DMS153 (cell line): ENCODE data around the gene LRRC15.

Experiments used
- DNase-seq: peaks from one replicate; lab custom pipeline; 2025; lab: John Stamatoyannopoulos, UW

LRRC15 gene

DNA sequence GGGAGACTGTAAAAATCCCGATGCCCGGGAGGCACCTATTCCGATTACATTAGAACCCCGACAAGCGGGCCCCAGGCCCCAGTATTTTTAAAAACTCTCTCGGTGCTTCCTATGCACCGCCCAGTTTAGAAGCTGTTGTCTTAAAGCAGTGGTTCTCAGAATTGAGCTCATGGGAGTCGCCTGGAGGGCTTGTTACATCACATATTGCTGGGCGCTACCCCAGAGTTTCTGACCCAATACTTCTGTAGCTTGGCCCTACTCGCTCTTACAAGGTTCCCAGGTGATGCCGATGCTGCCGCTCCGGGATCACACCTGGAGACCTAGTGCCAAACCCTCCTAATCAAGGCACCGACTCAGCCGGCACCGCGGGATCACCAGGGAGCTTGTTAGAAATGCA is 53.6 kb downstream of the LRRC15 start:
- DNase-seq: no peak

DNA sequence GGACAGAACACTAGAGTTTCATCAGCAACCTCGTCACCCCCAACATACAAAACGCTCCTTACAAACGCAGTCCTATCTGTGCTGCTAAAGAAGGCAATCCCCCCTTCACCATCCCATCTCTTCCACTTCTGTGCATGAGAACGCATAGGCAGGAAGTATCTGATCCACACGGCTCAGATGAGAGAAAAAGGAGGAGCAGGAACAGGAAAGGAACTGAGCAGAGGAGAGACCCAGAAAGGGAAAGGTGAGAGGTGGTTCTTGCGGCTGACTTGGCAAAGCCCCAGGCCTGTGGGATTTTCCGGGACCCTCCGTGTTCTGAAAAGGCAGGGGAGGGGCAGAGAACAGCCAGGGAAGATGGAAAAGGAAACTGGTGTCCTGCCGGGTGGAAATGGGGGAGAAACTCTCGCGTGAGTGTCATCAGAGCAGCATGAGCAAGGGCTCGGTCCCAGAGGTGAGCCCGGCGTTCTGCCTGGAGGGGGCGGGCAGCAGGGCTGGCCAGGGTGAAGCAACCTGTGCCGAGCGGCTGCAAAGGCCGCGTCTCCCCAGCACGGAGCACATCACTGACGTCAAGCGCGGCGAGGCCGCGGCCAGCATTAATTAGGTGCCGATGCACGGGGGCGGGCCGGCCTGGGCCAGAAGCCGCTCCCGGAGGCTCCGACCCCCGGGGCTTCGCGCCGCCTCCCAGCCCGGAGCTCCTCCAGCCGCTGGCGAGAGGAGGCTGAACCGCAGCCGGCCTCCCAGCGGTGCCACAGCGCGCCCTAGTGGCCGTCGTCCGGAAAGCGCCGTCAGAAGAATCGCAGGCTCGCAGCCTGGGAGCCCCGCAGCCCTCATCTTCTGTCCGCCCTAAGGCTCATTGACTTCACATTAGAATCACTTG is 54.2 kb downstream of the LRRC15 start:
- DNase-seq: peak; percentile 76

DNA sequence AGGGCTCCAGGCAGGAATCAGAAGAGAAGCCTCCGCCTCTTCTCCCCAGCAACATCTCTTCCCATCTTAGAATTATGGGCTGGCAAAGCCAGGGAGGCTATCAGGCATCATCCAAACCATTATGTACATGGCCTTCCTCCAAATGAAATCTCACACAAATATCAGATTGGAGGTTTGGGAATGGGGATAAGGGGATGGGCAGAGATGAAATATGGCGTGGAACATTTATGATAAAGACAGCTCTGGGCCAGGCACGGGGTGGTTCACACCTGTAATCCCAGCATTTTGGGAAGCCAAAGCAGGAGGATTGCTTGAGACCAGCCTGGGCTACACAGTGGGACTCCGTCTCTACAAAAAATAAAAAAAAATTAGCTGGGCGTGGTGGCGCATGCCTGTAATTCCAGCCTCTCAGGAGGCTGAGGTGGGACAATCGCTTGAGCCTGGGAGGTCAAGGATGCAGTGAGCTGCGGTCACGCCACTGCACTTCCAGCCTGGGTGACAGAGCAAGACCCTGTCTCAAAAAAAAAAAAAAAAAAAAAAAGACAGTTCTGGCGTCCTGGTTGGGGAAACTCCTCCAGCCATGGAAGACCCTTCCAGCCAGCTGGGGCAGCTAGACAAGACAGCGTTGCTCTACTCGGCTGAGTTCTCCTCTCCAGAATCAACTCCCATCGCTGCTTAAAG is 55.0 kb downstream of the LRRC15 start:
- DNase-seq: no peak

DNA sequence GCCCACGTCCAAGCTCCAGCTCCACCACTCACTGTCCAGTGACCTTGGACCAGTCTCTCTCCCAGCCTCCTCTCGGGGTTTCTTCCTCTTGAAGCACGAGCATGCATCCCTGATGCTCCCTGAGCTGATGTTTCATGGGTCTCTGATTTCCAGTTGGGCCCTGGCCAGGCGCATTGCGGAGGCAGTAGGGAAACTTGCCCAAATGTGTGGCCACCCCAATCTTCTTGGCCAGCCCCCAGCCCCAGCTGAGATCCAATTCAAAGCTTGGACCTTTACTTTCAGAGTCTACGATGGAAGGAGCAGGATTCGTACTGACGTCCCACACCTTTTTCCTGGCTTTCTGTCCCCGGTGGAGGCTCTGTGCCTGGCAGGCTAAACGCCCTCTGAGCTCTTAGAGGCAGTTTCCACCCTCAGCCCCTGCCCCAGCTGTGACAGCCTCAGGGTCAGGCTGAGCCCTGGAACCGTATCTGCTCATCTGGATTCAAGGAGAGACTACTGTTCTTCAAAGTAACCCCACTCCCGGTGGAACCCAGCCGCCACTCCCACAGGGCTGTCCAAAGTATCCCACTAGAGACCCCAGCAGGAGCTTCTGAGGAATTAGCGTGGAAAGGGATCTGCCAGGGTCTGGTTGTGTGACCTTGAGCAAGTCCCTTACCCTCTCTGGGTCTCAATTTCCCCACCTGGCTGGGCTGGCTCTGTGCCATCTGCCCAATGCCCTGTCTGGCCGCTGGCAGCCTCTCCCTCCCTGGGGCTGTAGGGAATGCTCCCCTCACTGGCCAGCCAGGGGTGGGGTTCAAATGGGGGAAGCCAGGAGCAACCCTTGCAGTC is 55.8 kb downstream of the LRRC15 start:
- no peak for DNase-seq

DNA sequence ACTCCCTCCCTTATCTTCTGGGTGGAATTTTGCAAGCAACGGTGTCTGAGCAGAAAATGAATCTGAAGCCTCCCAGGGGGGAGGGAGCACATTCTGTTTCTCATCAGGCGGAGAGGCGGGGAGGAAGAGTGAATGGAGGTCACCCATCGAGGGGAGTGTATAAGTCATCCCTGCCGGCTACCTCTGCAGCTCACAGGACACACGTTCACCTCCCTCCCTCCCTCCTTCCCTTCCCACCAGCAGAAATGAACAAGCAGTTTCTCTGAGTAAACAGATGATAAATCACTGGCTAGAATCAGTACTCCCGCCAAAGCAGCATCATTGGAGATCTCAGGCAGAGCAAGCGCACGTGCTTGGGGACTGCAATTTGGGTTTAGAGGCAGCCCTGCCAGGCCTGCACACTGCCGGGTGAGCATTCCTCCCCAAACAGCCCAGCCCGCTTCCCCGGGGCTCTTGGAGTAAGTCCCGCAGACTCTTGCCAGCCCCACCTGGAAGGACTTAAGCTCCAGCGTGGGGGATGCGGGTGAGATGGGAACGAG is 56.7 kb downstream of the LRRC15 start:
- DNase-seq: peak; percentile 55

DNA sequence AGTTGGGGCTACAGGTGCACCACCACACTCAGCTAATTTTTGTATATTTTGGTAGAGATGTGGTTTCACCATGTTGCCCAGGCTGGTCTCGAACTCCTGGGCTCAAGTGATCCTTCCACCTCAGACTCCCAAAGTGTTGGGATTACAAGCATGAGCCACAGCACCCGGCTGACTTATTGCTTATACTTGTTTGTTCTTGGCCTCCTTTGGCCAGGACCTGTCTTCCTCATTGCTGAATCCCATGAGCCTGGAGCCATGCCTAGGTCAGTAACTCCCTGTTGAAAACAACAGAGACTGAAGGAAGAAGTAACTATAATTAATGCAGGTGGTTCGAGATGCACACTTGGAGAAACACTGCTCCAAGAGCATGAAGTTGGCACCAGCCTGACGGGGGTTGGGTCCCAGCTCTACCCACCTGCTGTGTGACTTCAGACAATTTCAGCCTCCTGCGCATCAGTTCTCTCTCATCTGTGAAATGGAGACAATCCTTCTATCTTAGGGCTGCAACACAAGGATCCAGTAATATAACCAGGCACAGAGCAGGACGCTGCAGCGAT is 57.3 kb downstream of the LRRC15 start:
- no peak for DNase-seq

DNA sequence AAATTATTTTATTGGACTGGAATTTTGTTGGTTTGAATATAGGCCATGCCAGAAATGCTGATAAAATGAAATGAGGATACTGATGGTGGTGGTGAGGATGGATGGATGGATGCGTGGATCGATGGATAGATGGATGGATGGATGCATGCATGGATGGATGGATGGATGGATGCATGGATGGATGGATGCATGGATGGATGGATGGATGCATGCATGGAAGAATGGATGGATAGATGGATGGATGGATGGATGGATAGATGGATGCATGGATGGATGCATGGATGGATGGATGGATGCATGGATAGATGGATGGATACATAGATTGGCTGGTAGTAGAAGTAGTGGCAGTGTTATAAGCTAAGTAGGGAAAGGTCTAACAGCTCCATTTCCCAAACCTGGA is 58.5 kb downstream of the LRRC15 start:
- no peak for DNase-seq

DNA sequence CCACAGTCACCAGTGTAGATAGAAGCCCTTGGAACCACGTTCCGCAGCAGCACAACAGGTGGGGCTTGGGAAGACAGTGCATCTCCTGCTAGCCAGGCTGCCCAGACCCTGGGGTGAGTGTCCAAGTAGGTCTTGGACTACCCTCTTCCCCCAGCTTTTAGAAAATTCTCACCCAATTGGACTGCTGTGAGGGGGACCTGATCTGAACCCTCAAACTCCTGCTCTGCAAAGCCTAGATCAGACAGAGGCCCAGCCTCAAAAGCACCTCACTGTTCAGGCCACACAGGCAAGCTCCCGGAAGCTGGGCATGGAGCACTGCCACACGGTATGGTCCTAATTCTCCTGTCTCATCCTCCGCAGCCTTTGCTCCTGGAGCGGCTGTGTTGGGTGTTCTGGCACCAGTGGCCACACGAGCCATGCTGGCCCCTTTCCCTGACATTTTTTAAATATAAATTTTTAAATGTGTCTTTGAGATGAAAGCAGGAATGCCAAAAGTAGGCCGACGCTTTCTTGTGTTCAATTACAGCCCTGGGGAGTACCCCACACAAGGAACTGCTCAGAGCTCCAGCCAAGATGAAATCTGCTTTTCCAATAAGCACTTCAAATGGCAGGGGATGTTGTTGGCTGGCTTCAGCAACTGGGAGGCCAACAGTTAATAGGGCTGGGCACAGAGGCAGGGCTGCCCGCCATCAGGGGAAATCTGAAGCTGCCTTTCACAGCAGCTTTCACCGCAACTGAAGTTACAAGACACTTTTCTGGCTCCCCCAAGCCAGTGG is 59.3 kb downstream of the LRRC15 start:
- DNase-seq: no peak

DNA sequence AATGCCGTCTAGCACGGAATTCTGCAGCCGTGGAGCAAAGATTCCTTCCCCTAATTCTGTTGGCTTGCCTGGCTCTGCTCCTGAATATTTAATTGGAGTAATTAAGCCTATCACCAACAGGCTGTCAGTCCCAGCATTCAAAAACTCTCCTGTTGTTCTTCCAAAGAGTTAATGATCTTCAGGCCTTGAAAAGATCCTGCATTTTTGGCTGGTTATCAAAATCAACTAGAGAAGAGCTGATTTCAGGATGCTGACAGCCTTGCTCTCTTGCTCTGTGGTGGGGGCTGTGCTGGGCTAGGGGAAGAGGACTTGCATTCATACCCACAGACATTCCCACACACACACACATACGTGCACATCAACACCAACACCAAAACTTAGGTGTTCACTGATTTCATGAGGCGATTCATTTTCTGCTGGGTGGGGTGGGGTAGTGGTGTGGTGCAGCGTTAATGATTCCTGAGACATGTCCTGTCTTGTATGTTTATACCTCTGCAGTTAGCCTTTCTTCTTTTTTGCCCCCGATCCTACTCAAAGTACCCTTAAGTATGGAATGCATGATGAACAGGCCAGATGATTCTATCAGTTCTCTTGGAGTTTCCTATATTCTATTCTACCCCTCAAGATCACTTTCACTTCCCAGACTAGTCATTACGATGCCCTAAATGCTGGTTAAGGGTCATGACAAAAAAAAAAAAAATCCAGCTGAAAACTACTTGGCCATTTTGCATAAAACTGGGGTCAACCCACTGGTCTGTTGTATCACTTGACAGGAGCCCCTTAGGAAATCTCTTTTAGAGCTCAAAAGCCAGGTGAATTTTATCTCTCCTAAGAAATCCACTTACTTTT is 60.7 kb downstream of the LRRC15 start:
- DNase-seq: no peak

DNA sequence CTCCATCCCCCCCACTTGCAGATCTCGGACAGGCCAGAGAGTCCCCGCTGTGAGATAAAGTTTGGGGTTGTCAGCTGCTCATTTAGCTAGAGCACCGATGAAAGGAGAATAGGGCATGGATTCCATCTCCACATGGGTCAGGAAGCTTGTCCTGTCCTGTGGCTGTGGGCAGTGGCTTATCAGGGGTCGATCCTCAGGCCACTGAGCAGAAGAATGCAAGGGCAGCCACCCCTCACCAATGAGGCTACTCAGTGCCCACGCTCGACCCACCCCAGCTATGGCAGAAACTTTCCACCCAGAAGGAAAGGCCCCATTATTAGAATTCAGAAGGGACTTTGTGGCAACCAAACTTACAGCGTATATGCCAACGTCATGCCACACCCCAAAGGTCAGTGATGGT is 61.7 kb downstream of the LRRC15 start:
- no peak for DNase-seq

DNA sequence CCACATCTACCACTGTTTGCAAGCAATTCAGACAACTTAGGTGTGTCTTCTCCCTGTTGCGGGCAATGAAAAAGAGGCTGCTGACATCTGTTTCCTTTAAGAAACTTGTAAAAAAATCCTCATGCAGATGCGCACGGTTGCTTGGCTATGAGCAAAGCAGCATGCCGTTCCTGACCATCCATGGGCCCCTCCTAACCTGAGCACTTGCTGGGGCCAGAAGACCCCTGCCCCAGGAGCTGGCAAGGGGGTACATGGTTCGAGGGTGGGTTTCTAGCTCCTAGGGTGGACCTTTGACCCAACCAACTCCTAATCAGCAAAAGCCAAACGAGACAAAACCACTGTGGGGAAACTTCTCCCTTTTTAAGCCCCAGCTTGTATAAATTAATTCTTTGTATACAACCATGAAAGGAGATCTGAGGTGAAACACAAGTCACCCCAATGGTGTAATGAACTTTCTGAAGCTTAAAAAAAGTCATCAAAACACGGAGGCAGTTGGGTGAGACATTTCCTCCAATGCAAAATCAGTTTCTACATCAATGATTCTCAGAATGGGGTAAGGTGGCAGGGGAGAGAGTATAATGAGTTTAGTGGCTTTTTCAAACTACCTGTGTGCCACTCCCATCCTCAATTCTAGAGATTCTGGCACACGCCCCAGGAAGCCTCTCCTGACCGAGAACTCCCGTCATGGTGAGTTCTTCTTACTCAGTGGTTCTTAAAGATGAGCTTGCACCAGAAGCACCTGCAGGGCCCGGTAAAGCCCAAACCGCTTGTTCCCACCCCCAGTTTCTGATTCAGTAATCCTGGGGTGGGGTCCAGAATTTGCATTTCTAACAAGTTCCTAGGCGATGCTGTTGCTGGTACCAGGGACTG is 62.5 kb downstream of the LRRC15 start:
- no peak for DNase-seq

DNA sequence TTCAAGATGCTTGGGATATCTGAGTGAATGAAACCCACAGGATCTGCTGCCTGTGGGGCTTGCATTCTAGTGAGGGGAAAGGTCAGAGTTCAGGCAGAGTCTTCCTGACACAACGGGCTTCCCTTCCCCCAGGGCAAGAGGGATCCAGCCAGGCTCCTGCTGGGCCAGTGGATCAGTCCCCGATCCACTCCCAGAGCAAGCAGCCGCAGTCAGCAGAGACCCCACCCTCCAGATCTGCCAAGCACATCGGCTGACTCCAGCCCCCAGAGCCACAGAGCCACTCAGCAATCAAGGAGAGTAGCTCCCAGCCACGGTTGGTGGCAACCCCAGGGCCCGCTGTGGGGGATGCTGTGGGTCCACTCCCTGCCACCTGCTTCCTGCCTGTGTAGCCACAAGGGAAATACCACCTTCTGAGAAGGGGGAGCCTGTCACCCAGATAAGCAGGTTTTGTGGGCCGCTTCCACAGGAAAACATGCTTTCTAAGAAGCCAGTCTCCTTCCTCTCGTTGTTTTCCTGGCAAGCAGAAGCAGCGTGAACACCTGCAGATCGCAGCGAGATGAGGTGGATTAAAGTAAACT is 63.3 kb downstream of the LRRC15 start:
- DNase-seq: no peak

DNA sequence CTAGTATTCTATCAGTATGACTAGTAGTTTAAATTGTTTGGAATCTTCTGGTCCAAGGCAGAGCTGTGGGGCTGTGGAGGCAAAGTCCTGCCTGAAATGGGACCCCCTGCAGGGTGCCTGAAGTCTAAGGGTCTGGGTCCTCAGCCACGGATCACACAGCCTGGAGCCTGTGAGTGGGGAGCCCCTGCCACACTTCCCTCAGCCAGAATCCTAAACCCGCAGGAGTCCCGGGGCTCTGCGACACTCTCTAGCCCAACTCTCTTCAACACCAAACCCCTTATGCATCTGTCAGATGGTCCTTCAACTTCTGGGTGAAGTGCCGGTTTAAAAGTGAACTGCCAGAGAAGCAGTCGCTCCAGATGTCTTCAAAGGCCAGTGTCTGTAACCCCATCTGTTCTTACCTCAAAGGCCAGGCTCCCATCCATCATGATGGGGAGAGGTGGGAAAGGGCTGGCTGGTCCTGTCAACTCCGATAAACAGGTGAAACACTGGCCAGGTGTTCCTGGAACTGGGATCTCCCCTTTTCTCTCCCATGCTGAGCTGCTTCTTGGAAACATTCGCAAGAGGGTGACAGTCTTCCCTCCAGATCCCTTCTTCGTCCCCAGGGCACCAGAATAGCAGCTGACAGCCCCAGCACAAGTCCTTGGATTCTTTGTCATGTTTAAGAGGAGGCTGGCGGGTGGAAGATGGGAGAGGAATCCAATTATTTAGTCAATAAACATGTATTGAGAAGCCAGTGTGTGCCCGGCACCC is 64.0 kb downstream of the LRRC15 start:
- no peak for DNase-seq
